ENCODE measurements around the gene RPS6KA3. TPM values are rescaled to one million over a fixed set of nuclear protein-coding genes. Genes with fewer than 3 reads are reported as not detected.

The RPS6KA3 gene
- polyA plus RNA-seq, 1 experiment = 50.7 TPM

DNA sequence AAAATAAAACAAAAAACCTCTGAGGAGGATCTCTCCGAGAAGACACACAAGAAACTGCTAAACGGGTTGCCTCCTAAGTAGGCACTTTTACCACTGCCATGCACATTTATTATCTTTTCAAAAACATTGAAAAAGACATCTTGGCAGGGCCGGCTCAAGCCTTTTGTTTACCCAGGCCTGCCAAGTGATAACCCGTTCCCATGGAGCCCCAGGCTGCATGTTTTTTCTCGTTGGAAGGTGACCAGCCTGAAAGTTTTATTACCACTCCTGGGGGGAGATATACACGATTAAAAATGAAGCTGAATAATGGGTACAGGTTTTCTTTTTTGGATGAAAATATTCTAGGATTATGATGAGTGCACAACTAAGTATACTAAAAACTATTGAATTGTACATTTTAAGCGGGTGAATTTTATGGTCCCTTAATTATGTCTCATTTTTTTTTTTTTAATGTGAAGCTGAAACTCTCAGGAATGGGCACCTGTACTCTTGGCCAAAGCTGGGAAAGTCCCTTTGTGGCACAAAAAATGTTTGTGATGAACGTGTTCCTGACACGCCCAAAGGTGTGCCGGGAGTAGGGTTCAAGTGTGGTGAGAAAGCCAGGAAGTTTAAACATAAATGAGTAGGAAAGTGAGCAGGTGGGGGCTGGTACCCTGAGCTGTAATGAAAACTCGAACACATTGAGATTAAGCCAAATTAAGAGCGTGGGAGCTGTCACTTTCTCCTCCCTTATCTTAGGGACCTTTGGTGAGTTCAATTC is 148.5 kb downstream of the RPS6KA3 start:
- TF ChIP-seq, protein P1, sequence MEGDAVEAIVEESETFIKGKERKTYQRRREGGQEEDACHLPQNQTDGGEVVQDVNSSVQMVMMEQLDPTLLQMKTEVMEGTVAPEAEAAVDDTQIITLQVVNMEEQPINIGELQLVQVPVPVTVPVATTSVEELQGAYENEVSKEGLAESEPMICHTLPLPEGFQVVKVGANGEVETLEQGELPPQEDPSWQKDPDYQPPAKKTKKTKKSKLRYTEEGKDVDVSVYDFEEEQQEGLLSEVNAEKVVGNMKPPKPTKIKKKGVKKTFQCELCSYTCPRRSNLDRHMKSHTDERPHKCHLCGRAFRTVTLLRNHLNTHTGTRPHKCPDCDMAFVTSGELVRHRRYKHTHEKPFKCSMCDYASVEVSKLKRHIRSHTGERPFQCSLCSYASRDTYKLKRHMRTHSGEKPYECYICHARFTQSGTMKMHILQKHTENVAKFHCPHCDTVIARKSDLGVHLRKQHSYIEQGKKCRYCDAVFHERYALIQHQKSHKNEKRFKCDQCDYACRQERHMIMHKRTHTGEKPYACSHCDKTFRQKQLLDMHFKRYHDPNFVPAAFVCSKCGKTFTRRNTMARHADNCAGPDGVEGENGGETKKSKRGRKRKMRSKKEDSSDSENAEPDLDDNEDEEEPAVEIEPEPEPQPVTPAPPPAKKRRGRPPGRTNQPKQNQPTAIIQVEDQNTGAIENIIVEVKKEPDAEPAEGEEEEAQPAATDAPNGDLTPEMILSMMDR (IDR thresholded peaks at IDR 0.05; ENCODE audit: low read depth, low read length) = no peak
- ChIA-PET CTCF (no interaction called here), POLR2A (no interaction called here)
- no peak for DNase-seq (ENCODE audit: low read depth, low spot score)
- H3K9me3 ChIP-seq (ENCODE audit: control insufficient read depth, insufficient read depth, low read length) = peaks cover 10% of the 10 kb centered on the region; the same call in 1 of the 2 replicates
- H3K27me3 ChIP-seq (ENCODE audit: control insufficient read depth, insufficient read depth, low read length) = peaks cover 20% of the 10 kb centered on the region
- no peak overlapping the region for H3K27ac ChIP-seq (ENCODE audit: low read depth, low read length)
- no peak overlapping the region for H3K4me3 ChIP-seq (ENCODE audit: low read depth, low read length)

DNA sequence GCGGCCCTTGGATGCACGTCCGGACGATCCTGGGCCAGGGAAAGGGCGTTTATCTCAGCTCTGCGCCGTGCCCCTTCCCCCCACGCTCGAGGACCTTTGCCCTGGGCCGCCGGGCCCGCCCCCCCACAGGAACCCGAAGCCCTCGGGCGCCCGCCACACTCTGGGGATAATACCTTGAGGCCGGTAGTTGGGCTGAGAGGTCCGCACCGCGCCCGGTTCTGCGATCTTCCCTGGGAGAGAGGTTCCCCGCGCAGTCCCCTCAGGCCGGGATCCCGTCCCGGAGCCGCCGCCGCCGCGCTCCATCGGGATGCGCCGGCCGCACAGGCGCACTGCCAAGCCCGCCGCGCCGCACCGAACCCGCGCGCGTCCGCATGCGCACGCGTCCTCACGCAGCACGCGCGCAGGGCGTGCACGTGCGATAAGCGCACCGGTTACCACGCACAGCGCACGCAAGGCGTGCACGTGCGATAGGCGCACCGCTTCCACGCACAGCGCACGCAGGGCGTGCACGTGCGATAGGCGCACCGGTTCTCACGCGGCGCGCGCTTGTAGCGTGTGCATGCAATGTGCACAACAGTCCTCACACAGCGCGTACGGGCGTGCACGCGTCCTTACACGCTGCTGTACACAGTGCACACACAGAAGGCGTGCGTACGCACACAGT is 150.0 kb downstream of the RPS6KA3 start, which contains the start of gene MAP7D2:
Gene MAP7D2 (minus strand): TSS at position 331 of the 664 bp plus-strand sequence. CDS start 28 bp downstream, at position 303.
- peak within 1 kb of the TSS; percentile 34 for H3K4me3 ChIP-seq (ENCODE audit: low read depth, low read length)
- ChIA-PET POLR2A (no interaction called here), CTCF (no interaction called here)
- TF ChIP-seq, protein P1 (IDR thresholded peaks at IDR 0.05; ENCODE audit: low read depth, low read length) = no peak
- no peak within 1 kb of the TSS for H3K27ac ChIP-seq (ENCODE audit: low read depth, low read length)
- peaks cover 10% of the 10 kb centered on the region; the same call in 1 of the 2 replicates for H3K9me3 ChIP-seq (ENCODE audit: control insufficient read depth, insufficient read depth, low read length)
- peaks cover 20% of the 10 kb centered on the region for H3K27me3 ChIP-seq (ENCODE audit: control insufficient read depth, insufficient read depth, low read length)
- no peak for DNase-seq (ENCODE audit: low read depth, low spot score)

DNA sequence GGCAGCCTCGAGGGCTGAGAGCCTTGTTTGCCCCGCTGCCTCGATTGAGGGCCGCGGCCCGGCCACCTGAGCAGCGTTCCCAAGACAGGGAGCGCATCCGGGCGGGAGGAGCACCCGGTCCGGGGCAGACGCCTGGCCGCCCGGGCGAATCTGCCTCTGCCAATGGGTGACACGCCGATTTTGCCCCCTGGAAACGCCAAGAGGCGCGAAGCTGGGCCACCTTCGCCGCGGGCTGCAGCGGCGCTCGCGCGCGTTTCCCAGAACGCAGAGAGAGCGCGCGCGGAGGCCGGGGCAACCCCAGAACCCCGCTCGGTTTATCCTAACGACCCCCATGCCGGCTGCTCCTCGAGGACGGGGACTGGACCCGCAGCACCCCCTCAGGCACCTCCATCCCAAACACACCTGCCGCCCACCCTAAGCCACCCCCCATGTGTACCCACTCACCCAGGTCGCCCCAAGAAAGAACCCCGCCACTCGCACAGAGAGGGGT is 150.6 kb downstream of the RPS6KA3 start:
- Histone ChIP-seq H3K27ac (ENCODE audit: low read depth, low read length) (no peak overlapping the region), H3K4me3 (ENCODE audit: low read depth, low read length) (peak overlapping the region; percentile 34), H3K9me3 (ENCODE audit: control insufficient read depth, insufficient read depth, low read length) (peaks cover 10% of the 10 kb centered on the region; the same call in 1 of the 2 replicates), H3K27me3 (ENCODE audit: control insufficient read depth, insufficient read depth, low read length) (peaks cover 20% of the 10 kb centered on the region)
- no peak for DNase-seq (ENCODE audit: low read depth, low spot score)
- TF ChIP-seq, protein P1 (IDR thresholded peaks at IDR 0.05; ENCODE audit: low read depth, low read length) = no peak
- CTCF ChIA-PET = no interaction called here
- POLR2A ChIA-PET = no interaction called here

DNA sequence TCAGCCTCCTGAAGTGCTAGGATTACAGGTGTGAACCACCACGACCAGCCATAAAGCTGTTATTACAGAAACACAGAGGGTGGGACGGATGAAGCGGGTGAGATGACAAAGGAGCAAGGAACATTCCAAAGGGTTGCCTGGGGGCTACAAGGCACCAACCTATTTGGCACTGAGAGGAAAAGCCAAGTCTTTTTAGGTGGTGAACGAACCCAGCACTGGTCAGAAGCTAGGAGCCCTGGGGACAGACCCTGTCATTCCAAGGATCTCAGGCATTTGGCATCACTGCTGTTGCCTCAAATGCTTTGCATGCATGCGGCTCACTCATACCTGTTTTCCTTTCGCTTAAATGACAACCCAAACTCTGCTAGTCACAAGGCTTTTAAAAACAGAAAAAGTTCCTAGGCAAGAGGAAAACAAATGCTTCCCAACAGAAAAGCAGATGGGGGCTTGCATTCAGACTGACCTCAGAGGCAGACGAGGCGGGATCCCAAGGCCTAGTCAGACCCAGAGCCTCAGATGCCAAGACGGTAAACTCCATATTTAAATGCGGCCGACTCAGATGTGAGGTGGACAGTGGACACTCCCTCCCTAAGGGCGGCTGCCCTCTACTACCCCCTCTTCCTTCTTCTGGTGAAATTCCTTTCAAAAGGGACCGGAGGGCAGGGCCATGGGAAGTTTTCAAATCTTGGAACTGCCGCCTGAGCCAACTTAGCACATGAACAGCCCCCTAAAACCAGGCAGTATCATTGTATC is 154.5 kb downstream of the RPS6KA3 start:
- ChIA-PET POLR2A (no interaction called here), CTCF (no interaction called here)
- Histone ChIP-seq H3K4me3 (ENCODE audit: low read depth, low read length) (no peak overlapping the region), H3K9me3 (ENCODE audit: control insufficient read depth, insufficient read depth, low read length) (peaks cover 4% of the 10 kb centered on the region; the same call in 1 of the 2 replicates), H3K27ac (ENCODE audit: low read depth, low read length) (no peak overlapping the region), H3K27me3 (ENCODE audit: control insufficient read depth, insufficient read depth, low read length) (peaks cover 14% of the 10 kb centered on the region)
- no peak for DNase-seq (ENCODE audit: low read depth, low spot score)
- TF ChIP-seq, protein P1 (IDR thresholded peaks at IDR 0.05; ENCODE audit: low read depth, low read length) = no peak
